ENCODE results near the gene TGIF2. TPM values are rescaled to one million over a fixed set of nuclear protein-coding genes. Genes with fewer than 3 reads are reported as not detected.

Gene TGIF2
- total RNA-seq, 1 donor = 10.9 TPM

DNA sequence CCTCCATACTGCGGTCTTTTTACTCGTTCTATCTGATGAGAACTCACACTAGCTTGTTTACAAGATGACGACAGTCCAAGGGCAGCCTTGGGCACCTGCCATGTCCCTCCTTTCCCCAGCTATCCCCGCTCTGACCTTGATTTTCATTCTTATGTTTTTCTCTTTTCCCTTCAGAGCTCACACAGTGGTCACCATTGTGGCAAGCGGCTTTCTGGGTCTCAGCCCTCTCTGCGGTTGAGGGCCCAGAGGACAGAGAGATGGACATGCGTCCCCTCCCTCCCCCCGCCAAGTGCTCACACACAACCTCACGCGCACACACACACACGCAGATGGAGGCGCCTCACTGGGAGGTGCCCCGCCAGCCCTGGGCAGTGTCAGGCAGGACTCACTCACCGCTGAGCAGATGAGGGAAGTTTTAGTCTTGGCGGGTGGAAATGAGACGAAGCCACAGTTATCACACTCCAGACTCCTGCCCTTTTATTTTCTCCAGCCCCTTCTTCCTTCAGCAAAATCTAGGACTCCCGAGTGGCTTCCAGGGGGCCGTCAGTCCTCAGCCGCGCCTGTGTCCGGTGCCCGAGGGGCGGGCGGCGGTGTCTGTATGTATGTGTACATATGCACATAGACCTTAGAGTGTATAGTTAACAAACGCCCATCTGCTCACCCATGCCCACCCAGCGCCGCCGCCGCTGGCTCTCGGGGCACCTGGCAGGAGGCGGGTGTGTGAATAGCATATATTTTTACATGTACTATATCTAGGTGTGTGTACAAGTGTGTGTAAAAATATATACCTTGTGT lies 45.9 kb upstream of the TGIF2 start:
- no peak overlapping the region for H3K4me2 ChIP-seq (ENCODE audit: insufficient read depth, low read length)
- no peaks in the 10 kb centered on the region for H3K27me3 ChIP-seq (ENCODE audit: insufficient read depth, low read length)
- peaks cover 65% of the 10 kb centered on the region for H3K36me3 ChIP-seq (ENCODE audit: insufficient read depth, low read length)
- peaks cover 26% of the 10 kb centered on the region for H4K20me1 ChIP-seq (ENCODE audit: insufficient read depth, low read length)
- TF ChIP-seq, protein P1, sequence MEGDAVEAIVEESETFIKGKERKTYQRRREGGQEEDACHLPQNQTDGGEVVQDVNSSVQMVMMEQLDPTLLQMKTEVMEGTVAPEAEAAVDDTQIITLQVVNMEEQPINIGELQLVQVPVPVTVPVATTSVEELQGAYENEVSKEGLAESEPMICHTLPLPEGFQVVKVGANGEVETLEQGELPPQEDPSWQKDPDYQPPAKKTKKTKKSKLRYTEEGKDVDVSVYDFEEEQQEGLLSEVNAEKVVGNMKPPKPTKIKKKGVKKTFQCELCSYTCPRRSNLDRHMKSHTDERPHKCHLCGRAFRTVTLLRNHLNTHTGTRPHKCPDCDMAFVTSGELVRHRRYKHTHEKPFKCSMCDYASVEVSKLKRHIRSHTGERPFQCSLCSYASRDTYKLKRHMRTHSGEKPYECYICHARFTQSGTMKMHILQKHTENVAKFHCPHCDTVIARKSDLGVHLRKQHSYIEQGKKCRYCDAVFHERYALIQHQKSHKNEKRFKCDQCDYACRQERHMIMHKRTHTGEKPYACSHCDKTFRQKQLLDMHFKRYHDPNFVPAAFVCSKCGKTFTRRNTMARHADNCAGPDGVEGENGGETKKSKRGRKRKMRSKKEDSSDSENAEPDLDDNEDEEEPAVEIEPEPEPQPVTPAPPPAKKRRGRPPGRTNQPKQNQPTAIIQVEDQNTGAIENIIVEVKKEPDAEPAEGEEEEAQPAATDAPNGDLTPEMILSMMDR (IDR thresholded peaks at IDR 0.05; ENCODE audit: extremely low read depth, low read depth, low read length) = no peak
- H3K9me3 ChIP-seq (ENCODE audit: low read depth, low read length) = no peaks in the 10 kb centered on the region
- no peaks in the 10 kb centered on the region for H3K4me1 ChIP-seq (ENCODE audit: insufficient read depth, low read length)
- no peak for DNase-seq (ENCODE audit: insufficient read length, low spot score, missing footprints)
- no peak overlapping the region for H3K27ac ChIP-seq (ENCODE audit: low read depth, low read length)
- H3K4me3 ChIP-seq (ENCODE audit: insufficient read depth, low read length) = no peak overlapping the region
- H2AFZ ChIP-seq (ENCODE audit: low read length) = no peak overlapping the region
- H3K79me2 ChIP-seq (ENCODE audit: insufficient read depth, low read length) = peaks cover 24% of the 10 kb centered on the region

DNA sequence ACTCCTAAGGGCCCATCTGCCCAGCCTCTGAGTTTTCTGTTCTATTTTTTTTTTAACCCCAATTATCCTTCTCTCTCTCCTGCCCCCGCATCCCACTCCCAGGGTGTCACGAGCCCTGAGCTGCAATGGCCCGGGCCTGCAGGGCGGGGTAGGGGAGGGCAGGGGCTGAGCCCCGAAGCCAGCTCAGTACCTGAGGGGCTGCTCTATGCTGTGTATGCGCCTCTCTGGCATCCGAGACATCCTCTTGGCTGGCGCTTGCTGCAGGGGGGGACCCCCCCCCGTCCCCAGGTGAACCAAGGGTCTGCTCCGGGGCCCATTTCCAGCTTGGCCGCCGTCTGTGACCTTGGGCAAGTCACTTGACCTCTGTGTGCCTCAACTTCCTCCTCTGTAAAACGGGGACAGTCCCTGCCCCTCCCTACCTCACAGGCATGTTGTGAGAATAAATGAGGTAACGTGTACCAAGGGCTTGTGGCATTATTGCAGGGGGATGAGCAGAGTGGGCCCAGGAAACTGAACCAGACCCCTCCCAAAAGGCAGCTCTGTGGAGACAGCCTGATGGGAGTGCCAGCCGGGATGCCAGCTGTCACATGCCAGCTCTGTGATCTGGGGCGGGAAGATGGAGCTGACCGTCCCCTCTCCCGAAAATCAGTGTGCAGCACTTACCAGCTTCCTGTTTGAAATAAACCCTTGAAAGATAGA lies 45.1 kb upstream of the TGIF2 start:
- H2AFZ ChIP-seq (ENCODE audit: low read length) = no peak overlapping the region
- no peaks in the 10 kb centered on the region for H3K4me1 ChIP-seq (ENCODE audit: insufficient read depth, low read length)
- no peaks in the 10 kb centered on the region for H3K9me3 ChIP-seq (ENCODE audit: low read depth, low read length)
- peak; percentile 25 for DNase-seq (ENCODE audit: insufficient read length, low spot score, missing footprints)
- H3K27ac ChIP-seq (ENCODE audit: low read depth, low read length) = no peak overlapping the region
- TF ChIP-seq, protein P1 (IDR thresholded peaks at IDR 0.05; ENCODE audit: extremely low read depth, low read depth, low read length) = no peak
- no peak overlapping the region for H3K4me3 ChIP-seq (ENCODE audit: insufficient read depth, low read length)
- H3K36me3 ChIP-seq (ENCODE audit: insufficient read depth, low read length) = peaks cover 58% of the 10 kb centered on the region
- peaks cover 18% of the 10 kb centered on the region for H4K20me1 ChIP-seq (ENCODE audit: insufficient read depth, low read length)
- peaks cover 16% of the 10 kb centered on the region for H3K79me2 ChIP-seq (ENCODE audit: insufficient read depth, low read length)
- no peaks in the 10 kb centered on the region for H3K27me3 ChIP-seq (ENCODE audit: insufficient read depth, low read length)
- no peak overlapping the region for H3K4me2 ChIP-seq (ENCODE audit: insufficient read depth, low read length)

DNA sequence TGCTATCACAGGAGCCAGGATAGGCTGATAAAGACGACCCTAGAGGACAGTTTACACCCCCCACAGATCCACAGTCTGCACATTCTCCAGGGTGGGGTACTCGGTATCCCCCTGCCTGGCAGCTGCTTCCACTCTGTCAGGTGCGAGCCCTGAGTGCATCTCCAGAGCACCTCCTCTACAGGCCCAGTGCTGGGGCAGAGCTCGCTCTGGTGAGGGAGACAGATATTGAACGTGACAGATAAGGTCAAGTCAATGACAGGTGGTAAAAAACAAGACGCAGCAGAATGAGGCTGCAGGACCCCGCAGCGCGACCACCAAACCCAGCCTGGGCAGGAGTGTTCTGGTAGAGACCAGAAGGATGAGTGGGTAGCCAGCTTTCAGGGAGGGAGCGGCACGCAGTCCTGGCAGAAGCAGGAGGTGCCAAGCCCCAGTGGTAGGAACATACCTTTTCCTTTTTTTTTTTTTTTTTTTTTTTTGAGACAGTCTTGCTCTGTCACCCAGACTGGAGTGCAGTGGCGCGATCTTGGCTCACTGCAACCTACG lies 44.5 kb upstream of the TGIF2 start:
- Histone ChIP-seq H3K36me3 (ENCODE audit: insufficient read depth, low read length) (peaks cover 53% of the 10 kb centered on the region), H3K79me2 (ENCODE audit: insufficient read depth, low read length) (peaks cover 10% of the 10 kb centered on the region), H3K27me3 (ENCODE audit: insufficient read depth, low read length) (no peaks in the 10 kb centered on the region), H3K4me3 (ENCODE audit: insufficient read depth, low read length) (no peak overlapping the region), H4K20me1 (ENCODE audit: insufficient read depth, low read length) (peaks cover 14% of the 10 kb centered on the region), H3K27ac (ENCODE audit: low read depth, low read length) (no peak overlapping the region), H3K9me3 (ENCODE audit: low read depth, low read length) (no peaks in the 10 kb centered on the region), H3K4me2 (ENCODE audit: insufficient read depth, low read length) (no peak overlapping the region), H3K4me1 (ENCODE audit: insufficient read depth, low read length) (no peaks in the 10 kb centered on the region), H2AFZ (ENCODE audit: low read length) (no peak overlapping the region)
- TF ChIP-seq, protein P1 (IDR thresholded peaks at IDR 0.05; ENCODE audit: extremely low read depth, low read depth, low read length) = no peak
- peak; percentile 45 for DNase-seq (ENCODE audit: insufficient read length, low spot score, missing footprints)

DNA sequence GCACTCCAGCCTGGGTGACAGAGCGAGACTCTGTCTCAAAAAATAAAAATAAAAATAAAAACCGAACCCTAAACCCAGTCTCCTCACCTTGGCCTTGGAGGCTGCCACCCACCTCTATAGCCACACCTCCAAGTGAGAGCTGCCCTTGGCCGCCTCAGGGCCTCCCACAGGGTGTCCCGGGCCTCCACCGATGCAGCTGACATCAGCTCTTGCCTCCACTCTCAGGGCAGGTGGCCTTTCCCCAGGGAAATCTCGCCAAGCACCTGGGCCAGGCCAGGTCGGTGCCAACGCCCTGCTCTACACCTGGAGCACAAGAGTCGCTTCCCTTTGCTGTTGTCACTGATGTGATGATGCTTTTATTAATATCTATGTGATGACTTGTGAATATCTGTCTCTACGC lies 41.0 kb upstream of the TGIF2 start:
- peaks cover 19% of the 10 kb centered on the region for H3K36me3 ChIP-seq (ENCODE audit: insufficient read depth, low read length)
- TF ChIP-seq, protein P1 (IDR thresholded peaks at IDR 0.05; ENCODE audit: extremely low read depth, low read depth, low read length) = no peak
- no peaks in the 10 kb centered on the region for H3K27me3 ChIP-seq (ENCODE audit: insufficient read depth, low read length)
- H4K20me1 ChIP-seq (ENCODE audit: insufficient read depth, low read length) = no peaks in the 10 kb centered on the region
- H3K9me3 ChIP-seq (ENCODE audit: low read depth, low read length) = no peaks in the 10 kb centered on the region
- no peak for DNase-seq (ENCODE audit: insufficient read length, low spot score, missing footprints)
- no peak overlapping the region for H3K4me2 ChIP-seq (ENCODE audit: insufficient read depth, low read length)
- no peaks in the 10 kb centered on the region for H3K79me2 ChIP-seq (ENCODE audit: insufficient read depth, low read length)
- no peak overlapping the region for H3K4me3 ChIP-seq (ENCODE audit: insufficient read depth, low read length)
- no peak overlapping the region for H3K27ac ChIP-seq (ENCODE audit: low read depth, low read length)
- no peak overlapping the region for H2AFZ ChIP-seq (ENCODE audit: low read length)
- no peaks in the 10 kb centered on the region for H3K4me1 ChIP-seq (ENCODE audit: insufficient read depth, low read length)
